HEK293T (cell line): ENCODE measurements around the gene ELL.

ENCODE experiments used
- CTCF ChIA-PET: fragments of 350-600 bp; formaldehyde crosslinking; extraction: SDS; loops from one replicate; lab custom pipeline; 2021; ENCODE audit warnings: antibody characterized with exemption, inconsistent platforms; lab: Yijun Ruan, JAX
- POLR2A ChIA-PET: fragments of 350-600 bp; formaldehyde crosslinking; extraction: SDS; loops from one replicate; lab custom pipeline; 2020; ENCODE audit warnings: antibody characterized with exemption, inconsistent platforms; lab: Yijun Ruan, JAX
- DNase-seq: peaks from one replicate; pipeline ENCODE4 v3.0.0; 2012; ENCODE audit warnings: mixed read lengths; ENCODE audit errors: extremely low spot score
- ARNT ChIP-seq: fragments of 450-650 bp; IDR thresholded peaks from 2 replicates; pipeline ENCODE4 v1.6.1; 2017; ENCODE audit warnings: mild to moderate bottlenecking
- BHLHE40 ChIP-seq: fragments of 450-650 bp; IDR thresholded peaks from 2 replicates; pipeline ENCODE4 v1.6.1; 2016; ENCODE audit warnings: mild to moderate bottlenecking, moderate library complexity, borderline replicate concordance
- CTBP1 ChIP-seq: fragments of 450-650 bp; IDR thresholded peaks from 2 replicates; pipeline ENCODE4 v1.6.1; 2016; ENCODE audit warnings: borderline replicate concordance
- ELF4 ChIP-seq: fragments of 450-650 bp; IDR thresholded peaks from 2 replicates; pipeline ENCODE4 v1.6.1; 2017; ENCODE audit warnings: antibody characterized with exemption
- FOXA1 ChIP-seq: fragments of 450-650 bp; IDR thresholded peaks from 2 replicates; pipeline ENCODE4 v1.6.1; 2016; ENCODE audit warnings: mild to moderate bottlenecking
- FOXK2 ChIP-seq: fragments of 450-650 bp; IDR thresholded peaks from 2 replicates; pipeline ENCODE4 v1.6.1; 2016; ENCODE audit warnings: mild to moderate bottlenecking
- FOXM1 ChIP-seq: fragments of 450-650 bp; IDR thresholded peaks from 2 replicates; pipeline ENCODE4 v1.6.1; 2017; ENCODE audit warnings: mild to moderate bottlenecking, borderline replicate concordance
- HDGF ChIP-seq: fragments of 450-650 bp; IDR thresholded peaks from 2 replicates; pipeline ENCODE4 v1.6.1; 2017; ENCODE audit warnings: antibody characterized with exemption, borderline replicate concordance
- L3MBTL2 ChIP-seq: fragments of 450-650 bp; conservative IDR thresholded peaks from 2 replicates; pipeline ENCODE4 v1.6.1; 2016; ENCODE audit warnings: mild to moderate bottlenecking
- LEF1 ChIP-seq: fragments of 450-650 bp; IDR thresholded peaks from 2 replicates; pipeline ENCODE4 v1.6.1; 2017; ENCODE audit warnings: mild to moderate bottlenecking, borderline replicate concordance
- NFRKB ChIP-seq: fragments of 450-650 bp; IDR thresholded peaks from 2 replicates; pipeline ENCODE4 v1.6.1; 2016; ENCODE audit warnings: mild to moderate bottlenecking, moderate library complexity
- SP1 ChIP-seq: fragments of 450-650 bp; IDR thresholded peaks from 2 replicates; pipeline ENCODE4 v1.6.1; 2017
- SUZ12 ChIP-seq: fragments of 450-650 bp; IDR thresholded peaks from 2 replicates; pipeline ENCODE4 v1.6.1; 2016; ENCODE audit warnings: mild to moderate bottlenecking
- TARDBP ChIP-seq: fragments of 450-650 bp; IDR thresholded peaks from 2 replicates; pipeline ENCODE4 v1.6.1; 2016
- ZNF384 ChIP-seq: fragments of 450-650 bp; IDR thresholded peaks from 2 replicates; pipeline ENCODE4 v1.6.1; 2016
- TF ChIP-seq, protein P1 (sequence below): fragments of 450-650 bp; IDR thresholded peaks from 2 replicates; pipeline ENCODE4 v1.6.1; 2016

Gene ELL

DNA sequence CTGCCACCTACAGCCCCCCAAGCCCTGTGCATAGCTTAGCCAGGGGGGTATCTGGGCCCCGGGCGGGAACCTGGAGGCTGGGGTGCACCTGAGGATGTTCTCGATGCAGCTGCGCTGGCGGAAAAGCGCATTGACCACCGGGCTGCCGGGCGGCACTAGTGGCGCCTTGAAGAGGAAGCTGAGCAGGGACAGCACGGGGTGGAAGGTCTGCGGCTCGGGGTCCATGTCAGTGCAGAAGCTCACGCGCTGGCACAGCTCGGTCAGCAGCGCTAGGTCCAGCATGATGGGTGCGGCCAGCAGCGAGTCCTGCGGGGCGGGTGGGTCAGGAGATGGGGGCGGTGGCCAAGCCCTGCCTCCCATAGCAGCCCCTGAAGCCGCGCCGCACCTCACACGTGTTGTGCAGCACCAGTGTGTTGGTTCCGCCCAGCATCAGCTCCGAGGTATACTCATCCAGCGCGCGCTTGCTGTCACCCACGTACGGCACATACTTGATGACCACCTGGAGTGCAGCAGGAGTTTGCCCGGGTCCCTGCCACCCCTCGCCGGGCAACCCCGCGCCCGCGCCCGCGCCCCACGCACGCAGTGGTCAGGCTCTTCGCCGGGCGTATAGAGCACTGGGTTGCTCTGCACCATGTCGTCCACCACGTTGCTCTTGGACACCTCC, 86.6 kb downstream of the ELL start:
- DNase-seq: no peak
- POLR2A ChIA-PET: interaction anchor here (2.0 kb wide), 1 partner anchor 16 kb away, joined by 7 read pairs; the partner anchor contains the start of gene SSBP4
- TF ChIP-seq CTBP1 (no peak), L3MBTL2 (no peak), ARNT (no peak), BHLHE40 (no peak), FOXM1 (no peak), FOXA1 (no peak), NFRKB (no peak), LEF1 (no peak), SUZ12 (no peak), FOXK2 (no peak), ELF4 (no peak), TARDBP (no peak), SP1 (no peak), ZNF384 (no peak), HDGF (no peak)
- TF ChIP-seq, protein P1, sequence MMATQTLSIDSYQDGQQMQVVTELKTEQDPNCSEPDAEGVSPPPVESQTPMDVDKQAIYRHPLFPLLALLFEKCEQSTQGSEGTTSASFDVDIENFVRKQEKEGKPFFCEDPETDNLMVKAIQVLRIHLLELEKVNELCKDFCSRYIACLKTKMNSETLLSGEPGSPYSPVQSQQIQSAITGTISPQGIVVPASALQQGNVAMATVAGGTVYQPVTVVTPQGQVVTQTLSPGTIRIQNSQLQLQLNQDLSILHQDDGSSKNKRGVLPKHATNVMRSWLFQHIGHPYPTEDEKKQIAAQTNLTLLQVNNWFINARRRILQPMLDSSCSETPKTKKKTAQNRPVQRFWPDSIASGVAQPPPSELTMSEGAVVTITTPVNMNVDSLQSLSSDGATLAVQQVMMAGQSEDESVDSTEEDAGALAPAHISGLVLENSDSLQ: no peak
- CTCF ChIA-PET: interaction anchor here (0.7 kb wide), 1 partner anchor 26 kb away, joined by 3 read pairs; no protein-coding TSS in a partner anchor

GRCh38 chr19:18434411-18435175, 87.3 kb downstream of the ELL start:
- TF ChIP-seq L3MBTL2 (no peak), FOXA1 (no peak), TARDBP (no peak)
- TF ChIP-seq, protein P1: no peak
- DNase-seq: no peak
- CTCF ChIA-PET: interaction anchor here (0.7 kb wide), 1 partner anchor 27 kb away, joined by 3 read pairs; no protein-coding TSS in a partner anchor
- POLR2A ChIA-PET: interaction anchor here (1.2 to 2.0 kb wide), 2 partner anchors 14 to 16 kb away, joined by 5 to 7 read pairs; partner anchors contain the start of gene SSBP4

GRCh38 chr19:18433735-18434398, 88.0 kb downstream of the ELL start:
- no peak for TF ChIP-seq CTBP1
- no peak for TF ChIP-seq ARNT
- TF ChIP-seq ELF4: no peak
- no peak for TF ChIP-seq BHLHE40
- TF ChIP-seq ZNF384: no peak
- no peak for TF ChIP-seq HDGF
- no peak for TF ChIP-seq LEF1
- TF ChIP-seq, protein P1: no peak
- TF ChIP-seq TARDBP: no peak
- TF ChIP-seq NFRKB: no peak
- no peak for TF ChIP-seq L3MBTL2
- TF ChIP-seq SP1: no peak
- no peak for TF ChIP-seq SUZ12
- TF ChIP-seq FOXA1: no peak
- no peak for TF ChIP-seq FOXK2
- ChIA-PET CTCF (no interaction called here), POLR2A (interaction anchor here (1.2 to 2.0 kb wide), 2 partner anchors 13 to 15 kb away, joined by 5 to 7 read pairs; partner anchors contain the start of gene SSBP4)
- DNase-seq: no peak

DNA sequence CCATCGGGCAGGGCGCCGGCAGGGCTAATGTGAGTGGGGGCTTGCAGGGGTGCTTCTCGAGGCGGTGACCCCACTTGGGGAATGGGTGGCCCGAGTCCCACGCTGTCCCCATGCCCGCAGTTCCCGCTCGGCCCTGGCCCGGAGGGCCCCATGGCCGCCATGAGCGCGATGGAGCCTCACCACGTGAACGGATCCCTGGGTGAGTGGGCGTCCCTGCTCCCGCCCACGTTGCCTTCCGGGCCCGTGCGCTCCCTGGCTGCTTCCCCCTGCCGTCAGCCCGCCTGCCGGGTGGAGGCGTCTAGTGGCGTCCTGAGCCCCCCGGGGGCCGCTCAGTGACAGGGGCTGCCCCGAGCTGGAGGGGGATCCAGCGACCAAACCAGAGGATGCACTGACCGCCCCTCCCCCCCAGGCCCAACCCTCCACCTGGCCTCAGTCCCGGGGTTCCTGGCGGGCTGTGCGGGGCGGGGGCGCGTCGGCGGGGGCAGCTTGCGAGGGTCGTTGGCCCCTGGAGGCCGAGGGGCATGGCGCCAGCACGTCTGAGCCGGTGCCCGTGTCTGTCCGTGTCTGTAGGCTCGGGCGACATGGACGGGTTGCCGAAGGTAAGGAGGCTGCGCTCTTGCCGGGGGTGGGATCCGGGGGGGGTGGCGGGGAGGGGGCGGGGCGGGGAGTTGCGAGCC, 88.7 kb downstream of the ELL start:
- POLR2A ChIA-PET: interaction anchor here (1.2 kb wide), 1 partner anchor 12 kb away, joined by 5 read pairs; no protein-coding TSS in a partner anchor

More for the DNA sequence above, 88.7 kb downstream of the ELL start:
- CTCF ChIA-PET: no interaction called here
- DNase-seq: no peak
- TF ChIP-seq, protein P1: no peak
- TF ChIP-seq ELF4 (no peak), ARNT (no peak), NFRKB (no peak), FOXA1 (no peak), TARDBP (no peak), BHLHE40 (no peak), CTBP1 (no peak), SUZ12 (no peak), ZNF384 (no peak), LEF1 (no peak), SP1 (no peak), HDGF (no peak), FOXK2 (no peak), L3MBTL2 (no peak), FOXM1 (no peak)
